Measurements from ENCODE around the gene HHIPL2. TPM values are rescaled to one million over a fixed set of nuclear protein-coding genes. Genes with fewer than 3 reads are reported as not detected.
"Not testable (repeated sequence)": the region's sequence is repeated elsewhere in the genome, so short reads cannot be mapped to it uniquely, and the experiment has no call there.

HHIPL2 gene
- polyA plus RNA-seq, 1 of the 3 experiments (the other 2 are of a cell fraction): 0.21 TPM

- H3K4me1 ChIP-seq (ENCODE audit: control insufficient read depth in 1 of 2, insufficient read depth in 2 of 2, low read depth in 1 of 2, low read length in 1 of 2); H4K20me1 ChIP-seq (ENCODE audit: insufficient read depth); H2AFZ ChIP-seq (ENCODE audit: low read depth); H3K27ac ChIP-seq (ENCODE audit: low read depth in 2 of 2, low read length in 1 of 2); H3K9me2 ChIP-seq; H3K9me3 ChIP-seq; H3K9ac ChIP-seq; H3K27me3 ChIP-seq (ENCODE audit: insufficient read depth); H3K4me2 ChIP-seq; DNase-seq; H3K4me3 ChIP-seq (ENCODE audit: low read depth in 2 of 2, low read length in 1 of 2); H3K36me3 ChIP-seq (replicated peaks in 1 of 2; ENCODE audit: control insufficient read depth in 1 of 2, insufficient read depth in 2 of 2, low read length in 1 of 2); H3F3A ChIP-seq (replicated peaks; ENCODE audit: insufficient read depth); POLR2A ChIA-PET; H3K79me2 ChIP-seq (ENCODE audit: insufficient read depth): not testable (repeated sequence)
- CTCF ChIA-PET: interaction anchor here (1.6 kb wide), 1 partner anchor 8 kb away, joined by 9 read pairs; no protein-coding TSS in a partner anchor
- 86% methylated on average over 10 of the region's 17 CpGs for WGBS (ENCODE audit: low lambda C conversion rate)
These were observed 74.2 kb downstream of the HHIPL2 start for GRCh38 chr1:222473717-222474116.

DNA sequence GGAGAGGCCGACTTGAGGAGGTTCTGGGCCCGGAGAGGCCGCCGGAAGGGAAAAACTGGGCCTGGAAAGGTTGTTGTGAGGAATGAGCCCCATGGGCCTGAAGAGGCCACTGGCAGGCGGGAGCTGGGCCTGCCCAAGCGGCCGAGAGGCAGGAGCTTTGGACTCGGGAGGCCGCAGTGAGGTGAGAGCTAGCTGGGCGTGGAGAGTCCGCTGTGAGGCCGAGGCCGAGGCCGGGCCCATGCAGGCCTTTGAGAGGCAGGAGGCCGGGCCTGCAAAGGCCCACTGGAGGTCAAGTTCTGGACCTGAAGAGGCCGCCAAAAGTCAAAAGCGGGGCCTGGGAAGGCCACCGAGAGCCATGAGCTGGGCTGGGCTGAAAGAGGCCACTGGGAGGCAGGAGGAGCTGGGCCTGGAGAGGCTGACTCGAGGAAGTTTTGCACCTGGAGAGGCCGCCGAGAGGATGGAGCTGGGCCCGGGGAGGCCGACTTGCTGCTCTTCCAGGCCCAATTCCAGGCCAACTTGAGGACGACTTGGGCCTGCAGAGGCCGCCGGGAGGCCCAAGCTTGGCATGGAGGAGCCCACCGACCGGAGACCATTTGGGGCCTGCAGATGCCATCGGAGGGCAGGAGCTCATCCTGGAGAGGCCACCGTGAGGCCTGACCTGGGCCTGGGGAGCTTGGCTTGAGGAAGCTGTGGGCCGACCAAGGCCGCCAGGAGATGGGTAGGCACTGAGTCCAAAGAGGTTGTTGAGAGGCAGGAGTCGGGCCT lies 74.9 kb downstream of the HHIPL2 start:
- POLR2A ChIA-PET: not testable (repeated sequence)

More for the DNA sequence above, 74.9 kb downstream of the HHIPL2 start:
- H3K9me2 ChIP-seq; H3K4me3 ChIP-seq (ENCODE audit: low read depth in 2 of 2, low read length in 1 of 2); H2AFZ ChIP-seq (ENCODE audit: low read depth); DNase-seq; H3K9me3 ChIP-seq; H3K27ac ChIP-seq (ENCODE audit: low read depth in 2 of 2, low read length in 1 of 2); H3K4me2 ChIP-seq; H3K79me2 ChIP-seq (ENCODE audit: insufficient read depth); H4K20me1 ChIP-seq (ENCODE audit: insufficient read depth); H3K9ac ChIP-seq; H3K4me1 ChIP-seq (ENCODE audit: control insufficient read depth in 1 of 2, insufficient read depth in 2 of 2, low read depth in 1 of 2, low read length in 1 of 2); H3F3A ChIP-seq (replicated peaks; ENCODE audit: insufficient read depth); H3K36me3 ChIP-seq (replicated peaks in 1 of 2; ENCODE audit: control insufficient read depth in 1 of 2, insufficient read depth in 2 of 2, low read length in 1 of 2); H3K27me3 ChIP-seq (ENCODE audit: insufficient read depth): not testable (repeated sequence)
- CTCF ChIA-PET: interaction anchor here (1.5 to 1.6 kb wide), 2 partner anchors 8 to 17 kb away, joined by 5 to 9 read pairs; no protein-coding TSS in a partner anchor
- WGBS (ENCODE audit: low lambda C conversion rate): 94% methylated on average over 12 of the region's 33 CpGs

Small RNA genes within 50 kb of the gene (small RNA-seq; reads per million reads assigned to genes)
- 0 reads per million in 7 experiments for gene RNU6-791P

Other genes starting within 250 kb of the HHIPL2 start
- gene TAF1A, start 41.8 kb upstream of the HHIPL2 start, polyA plus RNA-seq (2012; rRNA removed): 4.6 and 6.3 TPM in 2 replicates
- 47.0 and 51.4 TPM in 2 replicates for gene MIA3, start 70.0 kb upstream of the HHIPL2 start, polyA plus RNA-seq (2012; rRNA removed)
- gene AIDA, start 164.4 kb upstream of the HHIPL2 start, polyA plus RNA-seq (2012; rRNA removed): 20.8 and 31.7 TPM in 2 replicates
- gene BROX, start 164.5 kb upstream of the HHIPL2 start, polyA plus RNA-seq (2012; rRNA removed): 3.8 and 4.0 TPM in 2 replicates
- not detected in 2 replicates for gene FAM177B, start 189.1 kb upstream of the HHIPL2 start, polyA plus RNA-seq (2012; rRNA removed)

Data from SK-N-SH (cell line).